Sigmoid colon (tissue), 7 donors: ENCODE measurements around the gene PPP3R2. TPM values are rescaled to one million over a fixed set of nuclear protein-coding genes. Genes with fewer than 3 reads are reported as not detected.

Experiments
- polyA plus RNA-seq, 3 donors: library from polyadenylated mRNA; stranded (reverse); fragments of 200-250 nt; gene quantifications; one replicate each; pipeline ENCODE4 v1.2.3, GENCODE V29; 2013
- total RNA-seq, 4 donors: library from RNA; depleted of rRNA; stranded (reverse); fragments of >200 nt; gene quantifications; one replicate each; pipeline ENCODE4 v1.1.0, GENCODE V29; 2016
- donor health status: healthy with polysubstance abuse.
- donor health status: Bipolar disorder and iron deficiency.
- donor health status: healthy.

PPP3R2 gene
- total and polyA plus RNA-seq, 7 donors: 0.01 TPM; not detected in 6

Other genes starting within 250 kb of the PPP3R2 start
- gene BAAT, start 210.0 kb downstream of the PPP3R2 start, total RNA-seq: not detected
- under 1 TPM in 1 of 3 donors, not detected in 2; 0.60 TPM for gene BAAT, start 210.0 kb downstream of the PPP3R2 start, polyA plus RNA-seq
- 10 to 100 TPM; 10.0 to 15.3 (median 12.3) TPM for gene MRPL50, start 196.4 kb downstream of the PPP3R2 start, total RNA-seq
- gene MRPL50, start 196.4 kb downstream of the PPP3R2 start, polyA plus RNA-seq: 1 to 10 TPM; 5.4 to 9.0 (median 9.0) TPM
- gene ZNF189, start 196.1 kb downstream of the PPP3R2 start, total RNA-seq: 10 to 100 TPM; 21.2 to 26.0 (median 24.1) TPM
- gene ZNF189, start 196.1 kb downstream of the PPP3R2 start, polyA plus RNA-seq: 1 to 10 TPM; 5.3 to 7.2 (median 6.9) TPM
- under 1 TPM in 2 of 4 donors, not detected in 2; 0.82 to 0.83 TPM for gene ALDOB, start 159.2 kb downstream of the PPP3R2 start, total RNA-seq
- 10 to 100 TPM in 1 of 3 donors, 1 to 10 TPM in 2; 1.1 to 40.5 (median 9.6) TPM for gene ALDOB, start 159.2 kb downstream of the PPP3R2 start, polyA plus RNA-seq
- gene RNF20, start 61.1 kb downstream of the PPP3R2 start, total RNA-seq: 10 to 100 TPM; 27.2 to 47.1 (median 27.6) TPM
- 10 to 100 TPM in 2 of 3 donors, 1 to 10 TPM in 1; 8.4 to 18.1 (median 11.8) TPM for gene RNF20, start 61.1 kb downstream of the PPP3R2 start, polyA plus RNA-seq
- under 1 TPM in 3 of 4 donors, not detected in 1; under 0.01 to 0.36 (median 0.14) TPM for gene GRIN3A, start 143.7 kb upstream of the PPP3R2 start, total RNA-seq
- gene GRIN3A, start 143.7 kb upstream of the PPP3R2 start, polyA plus RNA-seq: 1 to 10 TPM in 1 of 3 donors, under 1 TPM in 2; under 0.01 to 1.2 (median 0.54) TPM